Motor neuron (in vitro differentiated cells): ENCODE results near the gene CXADR. TPM values are rescaled to one million over a fixed set of nuclear protein-coding genes. Genes with fewer than 3 reads are reported as not detected.

Experiments
- ATAC-seq, 8 experiments: fragments of 200-7000 bp; cut with Tn5 transposase; replicated peaks in 6 of 8; 2 replicates each; pipeline ENCODE4 v1.8.0; 2021; ENCODE audit warnings: mild to moderate bottlenecking in 8 of 8, moderate library complexity in 8 of 8
- H3K27ac ChIP-seq, 2 donors: fragments of 250-450 bp; sonication (Bioruptor Pico); 2 replicates each; pipeline ENCODE4 v1.9.0; 2021; ENCODE audit warnings: antibody characterized with exemption in 2 of 2, mild to moderate bottlenecking in 2 of 2, moderate library complexity in 1 of 2
- H3K4me1 ChIP-seq, 2 donors: fragments of 250-450 bp; sonication (Bioruptor Pico); replicated peaks in 1 of 2; 2 replicates each; pipeline ENCODE4 v1.6.1; 2021; ENCODE audit warnings: antibody characterized with exemption in 2 of 2, mild to moderate bottlenecking in 2 of 2, moderate library complexity in 1 of 2
- H3K4me3 ChIP-seq, 5 donors: fragments of 250-450 bp; sonication (Bioruptor Pico); 2 replicates each; pipeline ENCODE4 v1.9.0; 2021; ENCODE audit warnings: antibody characterized with exemption in 5 of 5, mild to moderate bottlenecking in 5 of 5, moderate library complexity in 4 of 5
- WGBS, 10 experiments: fragments of 450-650 bp; shearing (Covaris generic); methylation state at CpG; one replicate each; pipeline ENCODE4 v1.0.0; 2022; 5-methylcytosine and 5-hydroxymethylcytosine counted together
- in situ Hi-C, 9 experiments: fragments of 400-800 bp; cut with MboI; loops; one replicate each; pipeline ENCODE4 v1.15.0; 2021; ENCODE audit warnings: low sequenced_read_pairs in 9 of 9, low pct_unique_long_range_greater_than_20kb in 2 of 9; ENCODE audit not compliant: unreplicated experiment in 9 of 9
- total RNA-seq, 8 experiments: library from RNA; unstranded; fragments of 300-600 nt; gene quantifications; 2 replicates each; pipeline versions ENCODE4 v1.2.3 to v1.2.4, GENCODE V29; 2022

CXADR gene
- total RNA-seq, 8 experiments from 2014 or later: 7.9 to 81.1 (median 63.1) TPM

GRCh38 chr21:17585875-17586450 is 73.1 kb downstream of the CXADR start:
- Histone ChIP-seq H3K4me1 (no peaks in the 10 kb centered on the region), H3K4me3 (no peak overlapping the region), H3K27ac (no peak overlapping the region)
- ATAC-seq: peak in 4 of 8 experiments; percentile 32 to 74 (median 60)
- 0 to 86% (median 29%) methylated on average over 1 to 3 of the region's 3 CpGs for WGBS, 10 experiments
- in situ Hi-C loops: loop anchor here in 1 of 9 experiments (25.0 kb wide), 1 partner anchor 199 kb away; no protein-coding TSS in a partner anchor

- Histone ChIP-seq H3K4me1 (no peaks in the 10 kb centered on the region), H3K27ac (no peak overlapping the region), H3K4me3 (no peak overlapping the region)
- WGBS, 10 experiments: 20 to 90% (median 66%) methylated on average over 1 to 4 of the region's 4 CpGs; no CpG with 5 or more reads in 1 of the 10 experiments
- ATAC-seq: peak in 3 of 8 experiments; percentile 62 to 77 (median 70)
- in situ Hi-C loops: loop anchor here in 1 of 9 experiments (25.0 kb wide), 1 partner anchor 203 kb away; no protein-coding TSS in a partner anchor
These were observed 77.6 kb downstream of the CXADR start for GRCh38 chr21:17590430-17590829.

- in situ Hi-C loops: loop anchor here in 1 of 9 experiments (25.0 kb wide), 1 partner anchor 210 kb away; no protein-coding TSS in a partner anchor
- WGBS, 10 experiments: 46 to 100% (median 93%) methylated on average over 1 of the region's 1 CpG; no CpG with 5 or more reads in 1 of the 10 experiments
- no peaks in the 10 kb centered on the region for H3K4me1 ChIP-seq
- H3K4me3 ChIP-seq: no peak overlapping the region
- no peak for ATAC-seq
- H3K27ac ChIP-seq: no peak overlapping the region
These were observed 84.8 kb downstream of the CXADR start for GRCh38 chr21:17597680-17598079.

GRCh38 chr21:17598437-17598836 is 85.6 kb downstream of the CXADR start:
- no peak for ATAC-seq
- in situ Hi-C loops: loop anchor here in 1 of 9 experiments (25.0 kb wide), 1 partner anchor 211 kb away; no protein-coding TSS in a partner anchor
- H3K27ac ChIP-seq: no peak overlapping the region
- H3K4me3 ChIP-seq: no peak overlapping the region
- 92 to 100% (median 97%) methylated on average over 1 to 3 of the region's 3 CpGs; no CpG with 5 or more reads in 1 of the 10 experiments for WGBS, 10 experiments
- no peaks in the 10 kb centered on the region for H3K4me1 ChIP-seq

- no peaks in the 10 kb centered on the region for H3K4me1 ChIP-seq
- H3K27ac ChIP-seq: no peak overlapping the region
- no peak for ATAC-seq
- 63 to 100% (median 98%) methylated on average over 1 to 3 of the region's 3 CpGs for WGBS, 10 experiments
- in situ Hi-C loops: no loop called here
- H3K4me3 ChIP-seq: no peak overlapping the region
These were observed 90.0 kb downstream of the CXADR start for GRCh38 chr21:17602874-17603273.

- H3K4me3 ChIP-seq: no peak overlapping the region
- WGBS, 10 experiments: 60 to 100% (median 89%) methylated on average over 1 to 2 of the region's 2 CpGs; no CpG with 5 or more reads in 3 of the 10 experiments
- ATAC-seq: no peak
These were observed 94.8 kb downstream of the CXADR start for GRCh38 chr21:17607684-17608083.

GRCh38 chr21:17609681-17610080 is 96.8 kb downstream of the CXADR start:
- no peak overlapping the region for H3K4me3 ChIP-seq
- in situ Hi-C loops: no loop called here
- no peak overlapping the region for H3K27ac ChIP-seq
- peaks cover 0 to 5% of the 10 kb centered on the region in 2 donors for H3K4me1 ChIP-seq
- WGBS, 10 experiments: 80 to 100% (median 91%) methylated on average over 1 to 2 of the region's 2 CpGs
- ATAC-seq: no peak

More at GRCh38 chr21:17607684-17608083, 94.8 kb downstream of the CXADR start:
- in situ Hi-C loops: no loop called here
- Histone ChIP-seq H3K4me1 (peaks cover 0 to 5% of the 10 kb centered on the region in 2 donors), H3K27ac (no peak overlapping the region)

GRCh38 chr21:17610911-17611310 is 98.1 kb downstream of the CXADR start:
- peak overlapping the region; percentile 67 to 95 (median 77) for H3K4me3 ChIP-seq
- WGBS, 10 experiments: 2 to 27% (median 19%) methylated on average over 4 to 8 of the region's 9 CpGs; no CpG with 5 or more reads in 3 of the 10 experiments
- H3K4me1 ChIP-seq: peaks cover 0 to 5% of the 10 kb centered on the region in 2 donors
- no peak overlapping the region for H3K27ac ChIP-seq
- in situ Hi-C loops: no loop called here
- peak in 1 of 8 experiments; percentile 1 for ATAC-seq

- H3K4me3 ChIP-seq: peak overlapping the region; percentile 67 to 95 (median 77)
- peak; percentile 51 to 72 (median 62) for ATAC-seq
- H3K4me1 ChIP-seq: peaks cover 0 to 5% of the 10 kb centered on the region in 2 donors
- in situ Hi-C loops: no loop called here
- peak overlapping the region; percentile 48 to 76 for H3K27ac ChIP-seq
- 0 to 4% (median 0%) methylated on average over 5 to 16 of the region's 26 CpGs for WGBS, 10 experiments
These were observed 98.7 kb downstream of the CXADR start for GRCh38 chr21:17611414-17612022.

- peak overlapping the region; percentile 48 to 76 for H3K27ac ChIP-seq
- ATAC-seq: peak in 5 of 8 experiments; percentile 3 to 34 (median 8)
- 0% methylated on average over 2 to 14 of the region's 50 CpGs; no CpG with 5 or more reads in 7 of the 10 experiments for WGBS, 10 experiments
These were observed 99.3 kb downstream of the CXADR start for GRCh38 chr21:17612023-17612564.

GRCh38 chr21:17612565-17613241 is 99.9 kb downstream of the CXADR start, which contains the start of gene BTG3:
BTG3 (minus strand) TSS chr21:17612901; CDS start chr21:17609144, 3,757 bp downstream.
- in situ Hi-C loops: no loop called here
- ATAC-seq: peak; percentile 63 to 90 (median 84)
- peak within 1 kb of the TSS; percentile 67 to 95 (median 77) for H3K4me3 ChIP-seq
- WGBS, 10 experiments: 4% methylated on average over 9 of the region's 102 CpGs; no CpG with 5 or more reads in 9 of the 10 experiments
- peaks cover 0 to 5% of the 10 kb centered on the region in 2 donors for H3K4me1 ChIP-seq
- peak within 1 kb of the TSS; percentile 48 to 76 for H3K27ac ChIP-seq

More at GRCh38 chr21:17612023-17612564, 99.3 kb downstream of the CXADR start:
- in situ Hi-C loops: no loop called here
- peak overlapping the region; percentile 67 to 95 (median 77) for H3K4me3 ChIP-seq
- H3K4me1 ChIP-seq: peaks cover 0 to 5% of the 10 kb centered on the region in 2 donors

GRCh38 chr21:17613242-17613676 is 100.4 kb downstream of the CXADR start:
- ATAC-seq: peak in 4 of 8 experiments; percentile 4 to 8 (median 6)
- Histone ChIP-seq H3K4me1 (peaks cover 0 to 5% of the 10 kb centered on the region in 2 donors), H3K27ac (peak overlapping the region in 1 of 2 donors; percentile 76), H3K4me3 (peak overlapping the region; percentile 67 to 95 (median 77))
- in situ Hi-C loops: no loop called here
- 0 to 80% (median 43%) methylated on average over 1 to 5 of the region's 16 CpGs; no CpG with 5 or more reads in 2 of the 10 experiments for WGBS, 10 experiments
